Tibial nerve (tissue), 4 donors: Measurements from ENCODE around the gene TIGIT. TPM values are rescaled to one million over a fixed set of nuclear protein-coding genes. Genes with fewer than 3 reads are reported as not detected.

Experiments used
- DNase-seq, 2 donors: peaks; one replicate each; pipeline ENCODE4 v3.0.0-alpha.2; 2019; ENCODE audit warnings: low spot score in 2 of 2
- H3K27ac ChIP-seq, 4 donors: fragments of 200-600 bp; sonication (generic) in 3 of 4; one replicate each; pipeline ENCODE4 v1.5.1; 2017 to 2019; ENCODE audit warnings: mild to moderate bottlenecking in 1 of 4
- H3K27me3 ChIP-seq, 2 donors: fragments of 200-600 bp; sonication (generic) in 1 of 2; one replicate each; pipeline versions ENCODE4 v1.5.1 to v1.6.0; 2017 to 2019
- H3K36me3 ChIP-seq, 3 donors: fragments of 200-600 bp; sonication (generic); one replicate each; pipeline ENCODE4 v1.5.1; 2018 to 2019
- H3K4me1 ChIP-seq, 4 donors: fragments of 200-600 bp; sonication (generic) in 3 of 4; one replicate each; pipeline ENCODE4 v1.5.1; 2017 to 2019
- H3K4me3 ChIP-seq, 4 donors: fragments of 200-600 bp; sonication (generic) in 3 of 4; one replicate each; pipeline ENCODE4 v1.5.1; 2017 to 2019; ENCODE audit warnings: mild to moderate bottlenecking in 1 of 4, moderate library complexity in 1 of 4
- H3K9me3 ChIP-seq, 4 donors: fragments of 200-600 bp; sonication (generic) in 3 of 4; one replicate each; pipeline ENCODE4 v1.5.1; 2017 to 2019
- EP300 ChIP-seq, 2 donors: sonication (generic); formaldehyde crosslinking; IDR thresholded peaks; one replicate each; pipeline ENCODE4 v1.6.1; 2017; ENCODE audit warnings: antibody characterized with exemption in 2 of 2, mild to moderate bottlenecking in 1 of 2
- POLR2A ChIP-seq, 2 donors: fragments of 450-650 bp; IDR thresholded peaks; one replicate each; pipeline ENCODE4 v1.6.1; 2017; ENCODE audit warnings: antibody characterized with exemption in 2 of 2, mild to moderate bottlenecking in 2 of 2, moderate library complexity in 2 of 2
- WGBS, 2 donors: methylation state at CpG; one replicate each; pipeline ENCODE4 v1.1.5; 2018; 5-methylcytosine and 5-hydroxymethylcytosine counted together
- total RNA-seq, 4 donors: library from RNA; depleted of rRNA; stranded (reverse); fragments of >200 nt; gene quantifications; one replicate each; pipeline ENCODE4 v1.1.0, GENCODE V29; 2016
- TF ChIP-seq, protein P1 (sequence below), 5 experiments: fragments of 200-600 bp in 3 of 5; fragments of 450-650 bp in 2 of 5; sonication (generic) in 3 of 5; IDR thresholded peaks; one replicate each; pipeline ENCODE4 v1.5.1; 2016 to 2019; ENCODE audit warnings: antibody characterized with exemption in 5 of 5, mild to moderate bottlenecking in 3 of 5, moderate library complexity in 2 of 5

Gene TIGIT
- total RNA-seq, 4 donors from 2014 or later, result 0.42 to 3.9 (median 0.60) TPM; not detected in 1

DNA sequence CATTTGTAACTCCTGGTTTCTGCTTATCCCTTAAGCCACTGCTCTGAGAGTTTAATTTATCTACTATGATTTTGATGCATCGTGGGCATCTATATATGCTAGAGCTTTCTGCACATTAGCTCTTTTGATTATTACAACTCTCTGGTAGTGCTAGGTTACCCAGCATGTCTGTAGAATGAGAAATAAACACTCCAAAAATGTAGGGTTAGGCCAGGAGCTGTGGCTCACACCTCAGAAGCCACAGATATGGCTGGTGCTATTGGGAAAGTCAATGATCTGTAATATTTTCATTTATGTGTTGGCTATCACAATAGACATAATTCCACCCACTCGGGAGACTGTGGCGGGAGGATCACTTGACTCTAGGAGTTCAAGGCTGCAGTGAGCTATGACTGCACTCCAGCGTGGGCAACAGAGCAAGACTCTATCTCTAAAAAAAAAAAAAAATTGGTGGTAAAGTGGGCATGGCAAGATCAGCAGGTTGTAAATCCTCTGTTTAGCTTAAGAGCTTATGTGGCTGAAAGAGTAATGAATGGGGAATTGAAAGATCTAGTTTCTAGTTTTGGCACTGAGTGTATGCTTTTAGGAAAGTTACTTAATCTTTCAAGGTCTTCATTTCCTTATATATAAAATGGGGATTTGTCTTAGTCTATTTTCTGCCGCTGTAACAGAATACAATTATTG, 6.3 kb downstream of the TIGIT start:
- TF ChIP-seq, protein P1, sequence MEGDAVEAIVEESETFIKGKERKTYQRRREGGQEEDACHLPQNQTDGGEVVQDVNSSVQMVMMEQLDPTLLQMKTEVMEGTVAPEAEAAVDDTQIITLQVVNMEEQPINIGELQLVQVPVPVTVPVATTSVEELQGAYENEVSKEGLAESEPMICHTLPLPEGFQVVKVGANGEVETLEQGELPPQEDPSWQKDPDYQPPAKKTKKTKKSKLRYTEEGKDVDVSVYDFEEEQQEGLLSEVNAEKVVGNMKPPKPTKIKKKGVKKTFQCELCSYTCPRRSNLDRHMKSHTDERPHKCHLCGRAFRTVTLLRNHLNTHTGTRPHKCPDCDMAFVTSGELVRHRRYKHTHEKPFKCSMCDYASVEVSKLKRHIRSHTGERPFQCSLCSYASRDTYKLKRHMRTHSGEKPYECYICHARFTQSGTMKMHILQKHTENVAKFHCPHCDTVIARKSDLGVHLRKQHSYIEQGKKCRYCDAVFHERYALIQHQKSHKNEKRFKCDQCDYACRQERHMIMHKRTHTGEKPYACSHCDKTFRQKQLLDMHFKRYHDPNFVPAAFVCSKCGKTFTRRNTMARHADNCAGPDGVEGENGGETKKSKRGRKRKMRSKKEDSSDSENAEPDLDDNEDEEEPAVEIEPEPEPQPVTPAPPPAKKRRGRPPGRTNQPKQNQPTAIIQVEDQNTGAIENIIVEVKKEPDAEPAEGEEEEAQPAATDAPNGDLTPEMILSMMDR (IDR thresholded peaks at IDR 0.05), result no peak
- TF ChIP-seq POLR2A (IDR thresholded peaks at IDR 0.05), result no peak
- no peak for TF ChIP-seq EP300 (IDR thresholded peaks at IDR 0.05)
- no peaks in the 10 kb centered on the region for H3K27me3 ChIP-seq
- H3K36me3 ChIP-seq, result no peaks in the 10 kb centered on the region
- H3K4me1 ChIP-seq, result no peaks in the 10 kb centered on the region
- H3K27ac ChIP-seq, result no peak overlapping the region
- no peak for DNase-seq
- no peaks in the 10 kb centered on the region for H3K9me3 ChIP-seq
- no peak overlapping the region for H3K4me3 ChIP-seq
- WGBS, 2 donors, result 89 to 90% methylated on average over 5 of the region's 5 CpGs

DNA sequence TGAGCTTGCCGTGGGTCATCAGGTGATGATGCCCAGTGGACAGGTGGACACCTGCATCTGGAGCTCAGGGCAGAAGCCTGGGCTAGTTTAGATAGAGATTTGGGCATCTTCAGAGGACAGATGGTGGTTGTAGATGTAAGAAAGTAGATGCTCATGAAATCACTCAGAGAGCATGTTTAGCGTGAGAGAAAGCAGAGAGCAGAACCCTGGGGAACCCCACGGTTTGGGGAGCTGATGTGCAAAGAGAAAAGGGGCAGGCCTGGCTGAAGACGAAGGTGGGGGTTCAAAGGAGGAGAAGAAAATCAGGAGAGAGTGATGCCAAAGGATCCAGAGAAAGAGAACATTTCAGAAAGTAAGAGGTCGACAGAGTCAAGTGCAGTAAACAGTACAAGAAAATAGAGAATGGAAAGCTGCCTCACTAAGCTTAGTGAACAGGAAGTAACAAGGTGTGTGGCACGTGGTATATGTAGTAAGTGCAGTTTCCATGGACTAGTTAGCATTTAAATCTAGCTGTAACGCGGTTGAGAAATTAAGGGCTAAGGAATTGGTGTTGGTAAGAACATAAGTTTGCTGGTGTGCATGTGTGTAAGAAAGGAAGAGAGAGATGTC, 13.5 kb downstream of the TIGIT start:
- WGBS, 2 donors, result 81 to 85% methylated on average over 8 of the region's 8 CpGs
- Histone ChIP-seq H3K4me3 (no peak overlapping the region), H3K27ac (no peak overlapping the region), H3K36me3 (no peaks in the 10 kb centered on the region), H3K27me3 (no peaks in the 10 kb centered on the region), H3K4me1 (no peaks in the 10 kb centered on the region), H3K9me3 (no peaks in the 10 kb centered on the region)
- TF ChIP-seq POLR2A (IDR thresholded peaks at IDR 0.05) (no peak), EP300 (IDR thresholded peaks at IDR 0.05) (no peak)
- TF ChIP-seq, protein P1 (IDR thresholded peaks at IDR 0.05), result no peak
- DNase-seq, result no peak

DNA sequence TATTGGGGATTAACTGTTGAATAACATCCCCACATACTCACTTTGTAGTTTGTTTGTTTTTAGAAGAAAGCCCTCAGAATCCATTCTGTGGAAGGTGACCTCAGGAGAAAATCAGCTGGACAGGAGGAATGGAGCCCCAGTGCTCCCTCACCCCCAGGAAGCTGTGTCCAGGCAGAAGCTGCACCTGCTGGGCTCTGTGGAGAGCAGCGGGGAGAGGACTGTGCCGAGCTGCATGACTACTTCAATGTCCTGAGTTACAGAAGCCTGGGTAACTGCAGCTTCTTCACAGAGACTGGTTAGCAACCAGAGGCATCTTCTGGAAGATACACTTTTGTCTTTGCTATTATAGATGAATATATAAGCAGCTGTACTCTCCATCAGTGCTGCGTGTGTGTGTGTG, 14.0 kb downstream of the TIGIT start:
- no peak for TF ChIP-seq EP300 (IDR thresholded peaks at IDR 0.05)
- TF ChIP-seq, protein P1 (IDR thresholded peaks at IDR 0.05), result no peak
- TF ChIP-seq POLR2A (IDR thresholded peaks at IDR 0.05), result no peak
- no peak for DNase-seq
- H3K27me3 ChIP-seq, result no peaks in the 10 kb centered on the region
- no peaks in the 10 kb centered on the region for H3K9me3 ChIP-seq
- 64 to 66% methylated on average over 3 of the region's 3 CpGs for WGBS, 2 donors
- H3K27ac ChIP-seq, result no peak overlapping the region
- no peaks in the 10 kb centered on the region for H3K36me3 ChIP-seq
- no peak overlapping the region for H3K4me3 ChIP-seq
- H3K4me1 ChIP-seq, result no peaks in the 10 kb centered on the region

DNA sequence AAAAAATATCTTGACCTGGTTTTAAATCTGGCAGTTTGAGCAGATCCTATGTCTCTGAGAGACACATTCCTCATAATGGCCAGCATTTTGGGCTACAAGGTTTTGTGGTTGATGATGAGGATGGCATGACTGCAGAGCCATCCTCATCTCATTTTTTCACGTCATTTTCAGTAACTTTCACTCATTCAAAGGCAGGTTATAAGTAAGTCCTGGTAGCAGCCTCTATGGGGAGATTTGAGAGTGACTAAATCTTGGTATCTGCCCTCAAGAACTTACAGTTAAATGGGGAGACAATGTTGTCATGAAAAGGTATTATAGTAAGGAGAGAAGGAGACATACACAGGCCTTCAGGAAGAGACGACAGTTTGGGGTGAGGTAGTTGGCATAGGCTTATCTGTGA, 14.5 kb downstream of the TIGIT start:
- Histone ChIP-seq H3K9me3 (no peaks in the 10 kb centered on the region), H3K4me3 (no peak overlapping the region), H3K4me1 (no peaks in the 10 kb centered on the region), H3K36me3 (no peaks in the 10 kb centered on the region), H3K27ac (peak overlapping the region in 1 of 4 donors; percentile 57), H3K27me3 (no peaks in the 10 kb centered on the region)
- no peak for TF ChIP-seq POLR2A (IDR thresholded peaks at IDR 0.05)
- TF ChIP-seq, protein P1 (IDR thresholded peaks at IDR 0.05), result no peak
- TF ChIP-seq EP300 (IDR thresholded peaks at IDR 0.05), result no peak
- WGBS, 2 donors, result 77 to 84% methylated on average over 2 of the region's 2 CpGs
- DNase-seq, result no peak

DNA sequence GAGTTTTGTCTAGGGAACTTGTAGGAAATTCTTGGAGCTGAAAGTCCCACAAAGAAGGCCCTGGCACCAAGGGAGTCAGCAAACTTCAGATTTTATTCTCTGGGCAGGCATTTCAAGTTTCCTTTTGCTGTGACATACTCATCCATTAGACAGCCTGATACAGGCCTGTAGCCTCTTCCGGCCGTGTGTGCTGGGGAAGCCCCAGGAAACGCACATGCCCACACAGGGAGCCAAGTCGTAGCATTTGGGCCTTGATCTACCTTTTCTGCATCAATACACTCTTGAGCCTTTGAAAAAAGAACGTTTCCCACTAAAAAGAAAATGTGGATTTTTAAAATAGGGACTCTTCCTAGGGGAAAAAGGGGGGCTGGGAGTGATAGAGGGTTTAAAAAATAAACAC, 15.0 kb downstream of the TIGIT start:
- Histone ChIP-seq H3K27ac (peak overlapping the region in 1 of 4 donors; percentile 57), H3K27me3 (no peaks in the 10 kb centered on the region), H3K36me3 (no peaks in the 10 kb centered on the region), H3K4me3 (no peak overlapping the region), H3K9me3 (no peaks in the 10 kb centered on the region), H3K4me1 (no peaks in the 10 kb centered on the region)
- TF ChIP-seq, protein P1 (IDR thresholded peaks at IDR 0.05), result no peak
- no peak for TF ChIP-seq EP300 (IDR thresholded peaks at IDR 0.05)
- no peak for DNase-seq
- 73 to 80% methylated on average over 5 of the region's 5 CpGs for WGBS, 2 donors
